ENCODE measurements around the gene SIGLEC8. TPM values are rescaled to one million over a fixed set of nuclear protein-coding genes. Genes with fewer than 3 reads are reported as not detected.

SIGLEC8 gene
- total RNA-seq, 4 donors from 2014 or later, result 0.20 to 5.5 (median 0.87) TPM

DNA sequence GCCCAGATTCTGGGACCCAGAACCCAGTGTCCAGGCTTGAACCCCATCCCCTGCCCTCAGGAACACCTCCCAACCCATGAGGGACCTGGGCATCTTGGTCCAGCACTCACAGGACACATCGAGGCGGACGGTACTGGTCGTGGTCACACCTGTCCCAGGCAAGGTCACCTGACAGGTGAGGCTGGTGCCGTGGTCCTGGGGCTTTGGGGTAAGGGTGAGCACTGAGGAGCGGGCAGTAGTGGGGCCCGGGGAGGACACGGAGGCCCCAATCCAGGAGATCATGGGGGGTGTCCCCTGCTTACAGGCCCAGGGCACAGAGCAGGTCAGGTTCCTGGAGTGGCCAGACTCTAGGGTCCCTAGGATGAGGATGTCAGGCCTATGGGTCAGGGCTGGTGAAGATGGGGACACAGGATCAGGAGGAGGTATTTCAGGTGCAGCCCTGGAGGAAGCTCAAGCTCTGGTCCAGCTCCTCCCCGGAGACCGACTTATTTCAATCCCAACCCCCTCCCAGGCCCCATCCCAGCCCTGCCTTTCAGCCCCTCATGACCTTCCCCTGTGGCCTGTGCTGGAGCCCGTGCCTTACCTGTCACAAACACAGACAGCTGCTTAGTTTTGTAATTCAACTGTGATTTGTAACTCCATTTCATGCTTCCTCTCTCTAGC is 772 bp downstream of the SIGLEC8 start:
- peak overlapping the region in 2 of 4 donors; percentile 34 to 50 for H3K27ac ChIP-seq
- WGBS, 2 donors, result 79 to 87% methylated on average over 5 to 10 of the region's 11 CpGs

DNA sequence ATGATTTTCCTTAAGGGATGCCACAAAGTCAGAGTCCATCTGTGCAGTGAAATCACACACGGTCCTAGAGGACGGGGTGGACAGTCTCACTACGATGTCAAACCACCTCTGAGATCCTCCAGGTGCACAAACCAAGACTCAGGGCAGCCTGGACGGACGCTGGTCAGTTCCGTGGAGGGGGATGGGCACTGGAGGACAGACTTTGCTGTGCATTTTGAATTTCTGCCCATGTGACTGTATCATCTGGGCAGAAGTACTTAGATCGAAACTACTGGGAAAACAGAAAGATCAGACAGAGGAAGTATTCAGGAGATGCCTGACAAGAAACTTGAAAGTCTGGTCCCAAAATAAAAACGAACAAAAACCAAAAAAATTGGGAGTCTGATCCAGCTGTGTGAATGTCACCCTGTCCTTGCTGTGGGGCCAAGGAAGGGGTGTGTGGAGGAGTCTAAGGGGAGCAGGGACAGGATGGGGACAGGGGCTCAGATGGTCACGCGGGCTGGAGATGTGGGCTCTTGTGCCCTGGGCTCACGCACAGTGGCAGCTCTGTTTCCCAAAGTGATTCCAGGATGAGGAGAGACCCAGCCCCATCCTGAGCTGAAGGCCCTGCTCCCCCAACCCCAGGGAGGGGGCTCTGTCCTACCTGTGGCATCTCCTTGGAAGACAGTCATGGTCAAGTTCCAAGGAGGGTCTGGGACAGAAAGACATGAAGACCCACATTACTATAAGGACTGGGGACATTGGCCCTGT is 1.5 kb downstream of the SIGLEC8 start:
- TF ChIP-seq POLR2A (IDR thresholded peaks at IDR 0.05) (no peak), EP300 (IDR thresholded peaks at IDR 0.05) (no peak)
- TF ChIP-seq, protein P1, sequence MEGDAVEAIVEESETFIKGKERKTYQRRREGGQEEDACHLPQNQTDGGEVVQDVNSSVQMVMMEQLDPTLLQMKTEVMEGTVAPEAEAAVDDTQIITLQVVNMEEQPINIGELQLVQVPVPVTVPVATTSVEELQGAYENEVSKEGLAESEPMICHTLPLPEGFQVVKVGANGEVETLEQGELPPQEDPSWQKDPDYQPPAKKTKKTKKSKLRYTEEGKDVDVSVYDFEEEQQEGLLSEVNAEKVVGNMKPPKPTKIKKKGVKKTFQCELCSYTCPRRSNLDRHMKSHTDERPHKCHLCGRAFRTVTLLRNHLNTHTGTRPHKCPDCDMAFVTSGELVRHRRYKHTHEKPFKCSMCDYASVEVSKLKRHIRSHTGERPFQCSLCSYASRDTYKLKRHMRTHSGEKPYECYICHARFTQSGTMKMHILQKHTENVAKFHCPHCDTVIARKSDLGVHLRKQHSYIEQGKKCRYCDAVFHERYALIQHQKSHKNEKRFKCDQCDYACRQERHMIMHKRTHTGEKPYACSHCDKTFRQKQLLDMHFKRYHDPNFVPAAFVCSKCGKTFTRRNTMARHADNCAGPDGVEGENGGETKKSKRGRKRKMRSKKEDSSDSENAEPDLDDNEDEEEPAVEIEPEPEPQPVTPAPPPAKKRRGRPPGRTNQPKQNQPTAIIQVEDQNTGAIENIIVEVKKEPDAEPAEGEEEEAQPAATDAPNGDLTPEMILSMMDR (IDR thresholded peaks at IDR 0.05), result no peak
- 53 to 66% methylated on average over 11 of the region's 11 CpGs for WGBS, 2 donors
- Histone ChIP-seq H3K4me1 (no peaks in the 10 kb centered on the region), H3K4me3 (no peak overlapping the region), H3K9me3 (no peaks in the 10 kb centered on the region), H3K36me3 (no peaks in the 10 kb centered on the region), H3K27ac (peak overlapping the region in 2 of 4 donors; percentile 34 to 50), H3K27me3 (peaks cover 0 to 3% of the 10 kb centered on the region in 2 donors)
- DNase-seq (ENCODE audit: low spot score in 2 of 2), result no peak

More for the DNA sequence above, 772 bp downstream of the SIGLEC8 start:
- DNase-seq (ENCODE audit: low spot score in 2 of 2), result no peak
- no peak overlapping the region for H3K4me3 ChIP-seq
- H3K27me3 ChIP-seq, result peaks cover 0 to 10% of the 10 kb centered on the region in 2 donors
- H3K4me1 ChIP-seq, result no peaks in the 10 kb centered on the region
- TF ChIP-seq POLR2A (IDR thresholded peaks at IDR 0.05) (no peak), EP300 (IDR thresholded peaks at IDR 0.05) (no peak)
- TF ChIP-seq, protein P1 (IDR thresholded peaks at IDR 0.05), result no peak
- H3K36me3 ChIP-seq, result no peaks in the 10 kb centered on the region
- no peaks in the 10 kb centered on the region for H3K9me3 ChIP-seq

DNA sequence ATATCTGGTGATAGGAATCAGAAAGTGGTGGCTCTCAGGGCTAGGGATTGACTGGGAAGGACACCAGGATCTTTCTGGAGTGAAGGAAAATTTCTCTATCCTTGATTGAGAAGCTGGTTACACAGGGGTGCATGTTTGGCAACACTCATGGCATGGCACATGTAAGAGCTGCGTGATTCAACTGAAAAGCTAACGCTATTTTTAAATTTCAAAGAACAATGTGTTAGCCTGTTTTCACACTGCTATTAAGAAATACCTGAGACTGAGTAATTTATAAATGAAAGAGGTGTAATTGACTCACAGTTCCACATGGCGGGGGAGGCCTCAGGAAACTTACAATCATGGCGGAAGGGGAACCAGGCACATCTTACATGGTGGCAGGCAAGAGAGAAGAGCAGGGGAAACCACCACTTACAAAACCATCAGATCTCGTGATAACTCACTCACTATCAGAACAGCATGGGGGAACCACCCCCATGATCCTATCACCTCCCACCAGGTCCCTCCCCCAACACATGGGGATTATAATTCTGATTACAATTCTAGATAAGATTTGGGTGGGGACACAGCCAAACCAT is 7.4 kb downstream of the SIGLEC8 start:
- no peaks in the 10 kb centered on the region for H3K27me3 ChIP-seq
- TF ChIP-seq POLR2A (IDR thresholded peaks at IDR 0.05) (no peak), EP300 (IDR thresholded peaks at IDR 0.05) (no peak)
- TF ChIP-seq, protein P1 (IDR thresholded peaks at IDR 0.05), result no peak
- no peaks in the 10 kb centered on the region for H3K9me3 ChIP-seq
- 86 to 87% methylated on average over 5 of the region's 5 CpGs for WGBS, 2 donors
- no peaks in the 10 kb centered on the region for H3K36me3 ChIP-seq
- no peak for DNase-seq (ENCODE audit: low spot score in 2 of 2)
- no peak overlapping the region for H3K4me3 ChIP-seq
- no peak overlapping the region for H3K27ac ChIP-seq
- H3K4me1 ChIP-seq, result no peaks in the 10 kb centered on the region

DNA sequence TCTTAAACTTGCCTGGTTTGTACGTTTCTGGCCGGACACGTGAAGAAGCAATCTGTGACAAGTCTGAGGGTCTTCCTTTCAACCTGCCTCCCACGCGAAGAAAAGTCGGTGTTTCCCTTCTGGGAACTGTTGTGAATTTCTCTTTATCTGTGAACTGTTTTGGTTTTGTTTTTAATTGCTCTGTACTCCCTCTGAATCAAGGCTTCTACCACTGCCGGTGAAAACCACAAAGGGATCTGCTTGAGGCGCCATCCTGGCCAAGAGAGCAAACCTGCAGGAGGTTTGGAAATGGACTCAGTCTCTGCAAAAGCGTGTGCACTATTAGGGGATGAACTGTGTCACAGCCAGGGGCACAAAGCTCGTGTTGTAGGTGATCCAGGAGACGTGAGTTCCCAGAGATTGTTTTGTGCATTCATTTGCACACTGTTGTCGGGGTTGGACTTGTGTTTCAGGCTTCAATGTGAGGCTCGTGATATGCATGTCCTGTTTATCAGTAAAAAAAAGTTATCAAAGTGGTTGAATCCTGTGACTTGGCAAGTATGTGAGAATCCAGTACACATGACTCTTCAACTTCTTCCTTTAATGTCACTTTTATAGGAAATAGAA is 9.7 kb downstream of the SIGLEC8 start:
- TF ChIP-seq POLR2A (IDR thresholded peaks at IDR 0.05) (no peak), EP300 (IDR thresholded peaks at IDR 0.05) (no peak)
- TF ChIP-seq, protein P1 (IDR thresholded peaks at IDR 0.05), result no peak
- H3K9me3 ChIP-seq, result no peaks in the 10 kb centered on the region
- H3K27me3 ChIP-seq, result no peaks in the 10 kb centered on the region
- 57 to 62% methylated on average over 13 of the region's 13 CpGs for WGBS, 2 donors
- H3K27ac ChIP-seq, result no peak overlapping the region
- H3K4me1 ChIP-seq, result no peaks in the 10 kb centered on the region
- no peak overlapping the region for H3K4me3 ChIP-seq
- no peak for DNase-seq (ENCODE audit: low spot score in 2 of 2)
- H3K36me3 ChIP-seq, result no peaks in the 10 kb centered on the region
